GM12878 (cell line): ENCODE results near the gene PDXDC1. TPM values are rescaled to one million over a fixed set of nuclear protein-coding genes. Genes with fewer than 3 reads are reported as not detected.

ENCODE experiments used
- ATAC-seq: fragments of 200-7000 bp; cut with Tn5 transposase; 3 replicates; pipeline ENCODE4 v1.9.1; 2020; ENCODE audit warnings: mild to moderate bottlenecking, moderate library complexity
- BruUV-seq: library from RNA; stranded (reverse); fragments of 400-500 nt; replicated peaks from 2 replicates; lab custom pipeline; 2021; lab: Mats Ljungman, UMichigan
- CTCF ChIA-PET: fragments of 300-600 bp; sonication (Branson Sonifier 250); formaldehyde crosslinking; extraction: SDS; loops from one replicate; lab custom pipeline; 2021; ENCODE audit warnings: inconsistent platforms; lab: Yijun Ruan, JAX
- POLR2A ChIA-PET: fragments of 350-600 bp; formaldehyde crosslinking; extraction: SDS; loops from one replicate; lab custom pipeline; 2021; ENCODE audit warnings: inconsistent platforms; lab: Charles Lee
- RAD21 ChIA-PET: fragments of 300-600 bp; sonication (Branson Sonifier 250); formaldehyde crosslinking; loops from one replicate; lab custom pipeline; 2023; ENCODE audit warnings: antibody characterized with exemption; ENCODE audit not compliant: unreplicated experiment; lab: Charles Lee
- SMC1A ChIA-PET: fragments of 300-600 bp; sonication (Branson Sonifier 250); formaldehyde crosslinking; loops from one replicate; lab custom pipeline; 2023; ENCODE audit not compliant: unreplicated experiment, uncharacterized antibody; lab: Charles Lee
- DNase-seq: peaks from one replicate; pipeline ENCODE4 v3.0.0-alpha.2; 2011; ENCODE audit warnings: low read depth, low spot score
- FAIRE-seq: peaks from 3 replicates; lab custom pipeline; 2011; peaks lifted over from hg19 to GRCh38; lab: Jason Lieb, UNC
- H2AFZ ChIP-seq: 2 replicates; pipeline ENCODE4 v1.6.0; 2011; ENCODE audit warnings: low read depth, low read length, control low read depth; ENCODE audit not compliant: control insufficient read depth
- H3K27ac ChIP-seq: 2 replicates; pipeline ENCODE4 v1.5.1; 2011; ENCODE audit warnings: control low read depth; ENCODE audit not compliant: control insufficient read depth, insufficient read depth
- H3K27me3 ChIP-seq, 2 experiments: replicated peaks in 1 of 2; 2 replicates each; pipeline versions ENCODE4 v1.6.0 to v1.6.1; 2011; ENCODE audit warnings: low read length in 1 of 2; ENCODE audit not compliant: control insufficient read depth in 2 of 2, insufficient read depth in 2 of 2
- H3K36me3 ChIP-seq, 2 experiments: 2 replicates each; pipeline ENCODE4 v1.5.1; 2011; ENCODE audit warnings: low read length in 1 of 2; ENCODE audit not compliant: control insufficient read depth in 2 of 2, insufficient read depth in 2 of 2
- H3K4me1 ChIP-seq: 2 replicates; pipeline ENCODE4 v1.6.1; 2011; ENCODE audit warnings: mild to moderate bottlenecking, low read length, moderate library complexity, mixed read lengths; ENCODE audit not compliant: control insufficient read depth, insufficient read depth
- H3K4me2 ChIP-seq: 2 replicates; pipeline ENCODE4 v1.6.0; 2011; ENCODE audit warnings: control low read depth; ENCODE audit not compliant: control insufficient read depth, insufficient read depth
- H3K4me3 ChIP-seq: fragments of 200-600 bp; sonication (generic); 2 replicates; pipeline ENCODE4 v1.5.1; 2016
- H3K79me2 ChIP-seq: 2 replicates; pipeline ENCODE4 v1.6.0; 2011; ENCODE audit warnings: low read length; ENCODE audit not compliant: control insufficient read depth, insufficient read depth
- H3K9ac ChIP-seq: 2 replicates; pipeline ENCODE4 v1.8.0; 2011; ENCODE audit warnings: low read length, control low read depth, mixed read lengths; ENCODE audit not compliant: control insufficient read depth, insufficient read depth
- H3K9me3 ChIP-seq: replicated peaks from 3 replicates; pipeline ENCODE4 v1.5.1; 2011; ENCODE audit warnings: mild to moderate bottlenecking, low read length; ENCODE audit not compliant: control insufficient read depth, insufficient read depth
- H4K20me1 ChIP-seq: 2 replicates; pipeline ENCODE4 v1.6.0; 2011; ENCODE audit not compliant: control insufficient read depth, insufficient read depth
- MYB ChIP-seq: fragments of 150-350 bp; IDR thresholded peaks from 2 replicates; pipeline ENCODE4 v1.6.1; 2014; ENCODE audit warnings: mild to moderate bottlenecking, low read depth, low read length, borderline replicate concordance
- WGBS: methylation state at CpG from one replicate; pipeline ENCODE4 v1.1.6; 2016; ENCODE audit warnings: low lambda C conversion rate; ENCODE audit not compliant: insufficient replicate concordance, insufficient coverage; ENCODE audit errors: missing lambda C conversion rate; 5-methylcytosine and 5-hydroxymethylcytosine counted together
- in situ Hi-C: fragments of 300-500 bp; cut with MboI; formaldehyde crosslinking; loops from 9 replicates; pipeline ENCODE4 v1.14.3; 2018; ENCODE audit warnings: mixed read lengths
- intact Hi-C: fragments of 100-400 bp; cut with micrococcal nuclease; formaldehyde crosslinking; loops from one replicate; pipeline ENCODE4 v1.14.2; 2022; ENCODE audit not compliant: unreplicated experiment
- polyA plus RNA-seq, 11 experiments: library from polyadenylated mRNA; depleted of rRNA in 4 of 11; unstranded in 6 of 11; stranded (reverse) in 5 of 11; fragments of >200 nt; fragmentation: Nextera tagmentation in 4 of 11; fragmentation: Illumina TruSeq in 1 of 11; extraction: Ambion mirVana in 4 of 11; extraction: Trizol in 1 of 11; gene quantifications; 1 replicate in 1 of 11; 2 replicates in 10 of 11; pipeline versions ENCODE4 v1.2.1 to v1.2.3, GENCODE V29; 2011 to 2016; ENCODE audit warnings: inconsistent platforms in 2 of 11, missing spikeins in 2 of 11, low read depth in 1 of 11
- total RNA-seq, 4 experiments: library from RNA; depleted of rRNA in 3 of 4; stranded (reverse); fragments of >200 nt in 3 of 4; fragmentation: Illumina TruSeq in 1 of 4; extraction: Trizol in 1 of 4; gene quantifications; 2 replicates each; pipeline versions ENCODE4 v1.2.1 to v1.2.3, GENCODE V29; 2013 to 2021
- TF ChIP-seq, protein P1 (sequence below): fragments of 450-650 bp; formaldehyde crosslinking; IDR thresholded peaks from 2 replicates; pipeline ENCODE4 v1.5.0; 2022; ENCODE audit warnings: mild to moderate bottlenecking, missing genetic modification characterization

PDXDC1 gene
- total and polyA plus RNA-seq, 10 of the 15 experiments (the other 5 are each of a cell fraction or from before 2014, with no cell fraction given) = 6.1 to 78.2 (median 53.8) TPM

DNA sequence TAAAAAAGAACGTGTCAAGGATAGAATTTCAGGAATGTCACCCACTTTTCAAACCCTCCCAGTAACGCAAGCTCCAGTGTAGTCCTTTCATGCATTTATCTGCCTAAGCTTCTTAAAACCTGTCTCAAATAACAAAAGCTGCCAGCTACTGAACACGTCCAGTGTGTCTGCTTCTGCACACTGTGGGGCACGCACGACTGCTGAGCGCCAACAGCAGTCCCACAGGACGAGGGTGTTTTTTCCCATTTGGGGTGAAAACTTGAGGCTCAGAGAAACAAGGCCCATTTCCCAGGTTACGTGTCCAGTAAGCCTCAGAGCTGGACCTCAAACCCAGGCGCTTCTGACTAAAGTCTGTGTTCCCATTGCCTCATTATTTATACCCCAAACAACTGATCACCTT, 63.9 kb downstream of the PDXDC1 start:
- ChIA-PET CTCF (no interaction called here), SMC1A (no interaction called here), RAD21 (no interaction called here), POLR2A (interaction anchor here (0.9 kb wide), 1 partner anchor 13 kb away, joined by 4 read pairs; no protein-coding TSS in a partner anchor)
- DNase-seq (no peak), ATAC-seq (no peak), FAIRE-seq (no peak)
- Histone ChIP-seq H4K20me1 (no peaks in the 10 kb centered on the region), H3K4me2 (no peak overlapping the region), H3K79me2 (no peaks in the 10 kb centered on the region), H3K4me3 (no peak overlapping the region), H2AFZ (no peak overlapping the region), H3K4me1 (no peaks in the 10 kb centered on the region), H3K27me3 (no peaks in the 10 kb centered on the region), H3K27ac (no peak overlapping the region), H3K36me3 (peaks cover 18 to 37% of the 10 kb centered on the region in 2 experiments), H3K9me3 (no peaks in the 10 kb centered on the region), H3K9ac (no peak overlapping the region)
- 82% methylated on average over 9 of the region's 9 CpGs for whole genome bisulfite sequencing
- in situ Hi-C loops = no loop called here
- BruUV-seq = no TSS peak
- intact Hi-C loops = no loop called here
- TF ChIP-seq, protein P1, sequence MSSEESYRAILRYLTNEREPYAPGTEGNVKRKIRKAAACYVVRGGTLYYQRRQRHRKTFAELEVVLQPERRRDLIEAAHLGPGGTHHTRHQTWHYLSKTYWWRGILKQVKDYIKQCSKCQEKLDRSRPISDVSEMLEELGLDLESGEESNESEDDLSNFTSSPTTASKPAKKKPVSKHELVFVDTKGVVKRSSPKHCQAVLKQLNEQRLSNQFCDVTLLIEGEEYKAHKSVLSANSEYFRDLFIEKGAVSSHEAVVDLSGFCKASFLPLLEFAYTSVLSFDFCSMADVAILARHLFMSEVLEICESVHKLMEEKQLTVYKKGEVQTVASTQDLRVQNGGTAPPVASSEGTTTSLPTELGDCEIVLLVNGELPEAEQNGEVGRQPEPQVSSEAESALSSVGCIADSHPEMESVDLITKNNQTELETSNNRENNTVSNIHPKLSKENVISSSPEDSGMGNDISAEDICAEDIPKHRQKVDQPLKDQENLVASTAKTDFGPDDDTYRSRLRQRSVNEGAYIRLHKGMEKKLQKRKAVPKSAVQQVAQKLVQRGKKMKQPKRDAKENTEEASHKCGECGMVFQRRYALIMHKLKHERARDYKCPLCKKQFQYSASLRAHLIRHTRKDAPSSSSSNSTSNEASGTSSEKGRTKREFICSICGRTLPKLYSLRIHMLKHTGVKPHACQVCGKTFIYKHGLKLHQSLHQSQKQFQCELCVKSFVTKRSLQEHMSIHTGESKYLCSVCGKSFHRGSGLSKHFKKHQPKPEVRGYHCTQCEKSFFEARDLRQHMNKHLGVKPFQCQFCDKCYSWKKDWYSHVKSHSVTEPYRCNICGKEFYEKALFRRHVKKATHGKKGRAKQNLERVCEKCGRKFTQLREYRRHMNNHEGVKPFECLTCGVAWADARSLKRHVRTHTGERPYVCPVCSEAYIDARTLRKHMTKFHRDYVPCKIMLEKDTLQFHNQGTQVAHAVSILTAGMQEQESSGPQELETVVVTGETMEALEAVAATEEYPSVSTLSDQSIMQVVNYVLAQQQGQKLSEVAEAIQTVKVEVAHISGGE (CRISPR knock-in tag) = no peak
- no peak for TF ChIP-seq MYB
